ENCODE measurements around the gene POLR1B.
"Not testable (repeated sequence)": the region's sequence is repeated elsewhere in the genome, so short reads cannot be mapped to it uniquely, and the experiment has no call there.

The POLR1B gene

GRCh38 chr2:112604952-112605351 is 62.7 kb downstream of the POLR1B start:
- DNase-seq, result no peak

GRCh38 chr2:112605926-112606325 is 63.7 kb downstream of the POLR1B start:
- no peak for DNase-seq

GRCh38 chr2:112606547-112606946 is 64.3 kb downstream of the POLR1B start:
- no peak for DNase-seq

GRCh38 chr2:112607680-112608438 is 65.6 kb downstream of the POLR1B start:
- no peak for DNase-seq

GRCh38 chr2:112609320-112609719 is 67.1 kb downstream of the POLR1B start:
- DNase-seq, result not testable (repeated sequence)

- DNase-seq, result not testable (repeated sequence)
These were observed 70.0 kb downstream of the POLR1B start for GRCh38 chr2:112612283-112612682.

- DNase-seq, result no peak
These were observed 72.1 kb downstream of the POLR1B start for GRCh38 chr2:112614201-112614840.

GRCh38 chr2:112615051-112615450 is 72.8 kb downstream of the POLR1B start:
- DNase-seq, result no peak

GRCh38 chr2:112615798-112616197 is 73.5 kb downstream of the POLR1B start:
- not testable (repeated sequence) for DNase-seq

- DNase-seq, result no peak
These were observed 76.1 kb downstream of the POLR1B start for GRCh38 chr2:112618383-112618782.

- DNase-seq, result no peak
These were observed 79.7 kb downstream of the POLR1B start for GRCh38 chr2:112621790-112622527.

- DNase-seq, result no peak
These were observed 80.2 kb downstream of the POLR1B start for GRCh38 chr2:112622528-112622849.

- no peak for DNase-seq
These were observed 81.9 kb downstream of the POLR1B start for GRCh38 chr2:112623913-112624777.

- DNase-seq, result no peak
These were observed 83.3 kb downstream of the POLR1B start for GRCh38 chr2:112625474-112626114.

- DNase-seq, result no peak
These were observed 84.4 kb downstream of the POLR1B start for GRCh38 chr2:112626604-112627059.
